Trophoblast cell (in vitro differentiated cells and primary cell): ENCODE data around the gene COCH.
A peak's percentile ranks its signal among the peaks of the same experiment; 100 is the strongest.

Experiments used
- DNase-seq, 2 donors: peaks; one replicate each; pipeline ENCODE4 v3.0.0-alpha.2; 2016
- H2AFZ ChIP-seq: 2 replicates; pipeline ENCODE4 v1.6.1; 2013; ENCODE audit warnings: low read length, moderate library complexity, mild to moderate bottlenecking; ENCODE audit not compliant: insufficient read depth, poor library complexity
- H2AK5ac ChIP-seq: 2 replicates; pipeline ENCODE4 v1.6.1; 2013; ENCODE audit warnings: mild to moderate bottlenecking, low read length
- H2BK120ac ChIP-seq: 2 replicates; pipeline ENCODE4 v1.6.1; 2013; ENCODE audit warnings: low read length, mild to moderate bottlenecking, moderate library complexity; ENCODE audit not compliant: insufficient read depth, poor library complexity
- H2BK12ac ChIP-seq: 2 replicates; pipeline ENCODE4 v1.6.1; 2013; ENCODE audit warnings: mild to moderate bottlenecking, low read length, moderate library complexity
- H2BK5ac ChIP-seq: 2 replicates; pipeline ENCODE4 v1.6.1; 2013; ENCODE audit warnings: low read length, low read depth, moderate library complexity, mild to moderate bottlenecking; ENCODE audit not compliant: poor library complexity
- H3K14ac ChIP-seq: 2 replicates; pipeline ENCODE4 v1.6.1; 2013; ENCODE audit warnings: mild to moderate bottlenecking, low read length
- H3K18ac ChIP-seq: 2 replicates; pipeline ENCODE4 v1.6.1; 2013; ENCODE audit warnings: mild to moderate bottlenecking, low read length
- H3K23ac ChIP-seq: 2 replicates; pipeline ENCODE4 v1.6.1; 2013; ENCODE audit warnings: low read length
- H3K27ac ChIP-seq: 2 replicates; pipeline ENCODE4 v1.5.1; 2013; ENCODE audit warnings: low read depth, mild to moderate bottlenecking, inconsistent platforms, low read length, moderate library complexity
- H3K27me3 ChIP-seq: 2 replicates; pipeline ENCODE4 v1.6.1; 2013; ENCODE audit warnings: inconsistent platforms, mild to moderate bottlenecking, low read length, moderate library complexity; ENCODE audit not compliant: insufficient read depth
- H3K36me3 ChIP-seq, 2 experiments: 1 replicate in 1 of 2; 2 replicates in 1 of 2; pipeline ENCODE4 v1.6.1; 2013; ENCODE audit warnings: low read length in 2 of 2, mild to moderate bottlenecking in 2 of 2, moderate library complexity in 1 of 2; ENCODE audit not compliant: insufficient read depth in 2 of 2, control insufficient read depth in 1 of 2
- H3K4ac ChIP-seq: 2 replicates; pipeline ENCODE4 v1.6.1; 2013; ENCODE audit warnings: low read depth, mild to moderate bottlenecking, low read length, moderate library complexity
- H3K4me1 ChIP-seq, 2 experiments: 1 replicate in 1 of 2; 2 replicates in 1 of 2; pipeline ENCODE4 v1.6.1; 2013; ENCODE audit warnings: low read length in 2 of 2, mild to moderate bottlenecking in 2 of 2, moderate library complexity in 1 of 2; ENCODE audit not compliant: insufficient read depth in 2 of 2, control insufficient read depth in 1 of 2
- H3K4me2 ChIP-seq: 2 replicates; pipeline ENCODE4 v1.6.1; 2013; ENCODE audit warnings: inconsistent platforms, mild to moderate bottlenecking, low read length, moderate library complexity
- H3K4me3 ChIP-seq: 2 replicates; pipeline ENCODE4 v1.5.1; 2013; ENCODE audit warnings: mild to moderate bottlenecking, low read depth, low read length, inconsistent platforms
- H3K79me1 ChIP-seq: one replicate; pipeline ENCODE4 v1.6.1; 2013; ENCODE audit warnings: low read length
- H3K79me2 ChIP-seq: 2 replicates; pipeline ENCODE4 v1.6.1; 2013; ENCODE audit warnings: low read length, mild to moderate bottlenecking; ENCODE audit not compliant: control insufficient read depth, insufficient read depth, poor library complexity
- H3K9ac ChIP-seq: 2 replicates; pipeline ENCODE4 v1.6.1; 2013; ENCODE audit warnings: mild to moderate bottlenecking, low read length
- H3K9me3 ChIP-seq: 2 replicates; pipeline ENCODE4 v1.6.1; 2013; ENCODE audit warnings: low read depth, mild to moderate bottlenecking, control low read depth, inconsistent platforms, low read length; ENCODE audit not compliant: insufficient read depth
- H4K12ac ChIP-seq: 2 replicates; pipeline ENCODE4 v1.6.1; 2013; ENCODE audit warnings: low read depth, mild to moderate bottlenecking, low read length, moderate library complexity
- H4K8ac ChIP-seq: 2 replicates; pipeline ENCODE4 v1.6.1; 2013; ENCODE audit warnings: low read depth, mild to moderate bottlenecking, low read length, moderate library complexity
- H4K91ac ChIP-seq: one replicate; pipeline ENCODE4 v1.6.1; 2013; ENCODE audit warnings: low read depth, mild to moderate bottlenecking, low read length, moderate library complexity
- WGBS: extraction: QIAGEN DNeasy Blood & Tissue Kit; methylation state at CpG from one replicate; pipeline ENCODE4 v1.1.7; 2013; ENCODE audit warnings: missing lambda C conversion rate; ENCODE audit not compliant: insufficient read length, insufficient coverage; ENCODE audit errors: extremely low coverage; 5-methylcytosine and 5-hydroxymethylcytosine counted together

Gene COCH

DNA sequence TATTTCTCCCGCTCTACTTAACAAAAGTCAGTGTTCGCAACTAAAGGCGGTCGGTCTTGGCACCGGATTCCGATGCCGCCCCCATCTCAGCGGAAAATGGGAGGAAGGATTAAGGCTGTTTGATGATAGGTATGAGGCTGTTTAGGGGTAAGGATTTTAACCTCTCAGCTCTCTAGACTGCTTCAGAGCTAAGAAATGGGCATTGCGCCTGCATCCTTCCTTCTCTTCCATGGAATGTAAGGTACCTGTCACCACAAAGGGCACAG, 1.4 kb downstream of the COCH start:
- Histone ChIP-seq H4K12ac (no peak overlapping the region), H3K23ac (peak overlapping the region; percentile 28), H3K4ac (no peak overlapping the region), H3K9me3 (peaks cover 2% of the 10 kb centered on the region), H2AFZ (no peak overlapping the region), H3K9ac (no peak overlapping the region), H2BK12ac (no peak overlapping the region), H2BK5ac (no peak overlapping the region), H3K36me3 (no peaks in the 10 kb centered on the region), H3K4me2 (peak overlapping the region; percentile 95), H4K8ac (no peak overlapping the region), H3K79me1 (no peaks in the 10 kb centered on the region), H4K91ac (no peak overlapping the region), H3K79me2 (no peaks in the 10 kb centered on the region), H3K14ac (no peak overlapping the region), H2BK120ac (no peak overlapping the region), H3K18ac (no peak overlapping the region), H3K4me3 (no peak overlapping the region), H3K27ac (no peak overlapping the region), H3K4me1 (peaks cover 9 to 13% of the 10 kb centered on the region in 2 experiments), H3K27me3 (peaks cover 26% of the 10 kb centered on the region), H2AK5ac (no peak overlapping the region)
- no peak for DNase-seq
- no CpG with 5 or more reads among the region's 9 CpGs for WGBS

DNA sequence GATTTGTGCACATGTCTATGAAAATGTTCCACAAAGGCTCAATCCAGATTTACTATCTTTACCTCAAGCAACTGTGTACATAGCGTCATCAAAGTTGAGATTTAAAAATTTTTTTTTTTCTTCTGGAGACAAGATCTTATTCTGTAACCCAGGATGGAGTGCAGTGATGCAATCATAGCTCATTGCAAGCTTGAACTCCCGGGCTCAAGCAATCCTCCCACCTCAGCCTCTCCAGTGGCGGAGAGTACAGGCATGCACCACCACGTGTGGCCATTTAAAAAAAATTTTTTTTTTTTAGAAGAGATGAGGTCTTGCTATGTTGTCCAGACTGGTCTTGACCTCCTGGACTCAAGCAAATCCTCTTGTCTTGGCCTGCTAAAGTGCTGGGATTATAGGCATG, 2.3 kb downstream of the COCH start:
- Histone ChIP-seq H3K27ac (no peak overlapping the region), H3K4ac (no peak overlapping the region), H3K18ac (no peak overlapping the region), H4K12ac (no peak overlapping the region), H3K4me2 (no peak overlapping the region), H3K27me3 (peaks cover 26% of the 10 kb centered on the region), H3K79me1 (no peaks in the 10 kb centered on the region), H3K79me2 (no peaks in the 10 kb centered on the region), H2BK12ac (no peak overlapping the region), H2AFZ (no peak overlapping the region), H2BK5ac (no peak overlapping the region), H3K36me3 (no peaks in the 10 kb centered on the region), H3K14ac (no peak overlapping the region), H4K8ac (no peak overlapping the region), H3K9ac (no peak overlapping the region), H3K4me1 (peaks cover 9 to 13% of the 10 kb centered on the region in 2 experiments), H2BK120ac (no peak overlapping the region), H4K91ac (no peak overlapping the region), H3K9me3 (peaks cover 2% of the 10 kb centered on the region), H3K4me3 (no peak overlapping the region), H2AK5ac (no peak overlapping the region), H3K23ac (no peak overlapping the region)
- no peak for DNase-seq
- no CpG with 5 or more reads among the region's 4 CpGs for WGBS

DNA sequence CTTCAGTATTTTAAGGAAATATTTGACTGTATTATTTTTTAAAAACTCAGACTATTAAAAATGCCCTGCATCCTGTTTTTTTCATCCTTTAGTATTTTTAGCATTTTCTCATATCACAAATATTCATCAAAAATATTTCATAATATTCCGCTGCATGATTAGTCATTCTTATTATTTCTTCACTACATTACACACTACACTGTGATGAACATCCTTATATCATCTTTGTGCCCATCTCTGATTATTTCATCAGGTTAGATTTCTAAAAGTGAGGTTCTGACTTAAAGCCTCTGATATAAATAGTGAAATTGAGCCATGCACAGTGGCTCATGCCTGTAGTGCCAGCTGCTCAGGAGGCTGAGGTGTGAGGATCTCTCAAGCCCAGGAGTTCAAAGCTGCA, 8.1 kb downstream of the COCH start:
- Histone ChIP-seq H2BK12ac (no peak overlapping the region), H3K9me3 (no peaks in the 10 kb centered on the region), H3K23ac (no peak overlapping the region), H4K91ac (no peak overlapping the region), H4K8ac (no peak overlapping the region), H3K79me1 (no peaks in the 10 kb centered on the region), H2BK5ac (no peak overlapping the region), H3K14ac (no peak overlapping the region), H2AFZ (no peak overlapping the region), H3K9ac (no peak overlapping the region), H3K4me3 (no peak overlapping the region), H3K36me3 (no peaks in the 10 kb centered on the region), H2AK5ac (no peak overlapping the region), H3K4me1 (no peaks in the 10 kb centered on the region), H3K4ac (no peak overlapping the region), H3K4me2 (no peak overlapping the region), H3K27me3 (no peaks in the 10 kb centered on the region), H3K27ac (no peak overlapping the region), H4K12ac (no peak overlapping the region), H3K79me2 (no peaks in the 10 kb centered on the region), H2BK120ac (no peak overlapping the region), H3K18ac (no peak overlapping the region)
- peak in 1 of 2 donors; percentile 9 for DNase-seq
- 63% methylated on average over 1 of the region's 1 CpG for WGBS

DNA sequence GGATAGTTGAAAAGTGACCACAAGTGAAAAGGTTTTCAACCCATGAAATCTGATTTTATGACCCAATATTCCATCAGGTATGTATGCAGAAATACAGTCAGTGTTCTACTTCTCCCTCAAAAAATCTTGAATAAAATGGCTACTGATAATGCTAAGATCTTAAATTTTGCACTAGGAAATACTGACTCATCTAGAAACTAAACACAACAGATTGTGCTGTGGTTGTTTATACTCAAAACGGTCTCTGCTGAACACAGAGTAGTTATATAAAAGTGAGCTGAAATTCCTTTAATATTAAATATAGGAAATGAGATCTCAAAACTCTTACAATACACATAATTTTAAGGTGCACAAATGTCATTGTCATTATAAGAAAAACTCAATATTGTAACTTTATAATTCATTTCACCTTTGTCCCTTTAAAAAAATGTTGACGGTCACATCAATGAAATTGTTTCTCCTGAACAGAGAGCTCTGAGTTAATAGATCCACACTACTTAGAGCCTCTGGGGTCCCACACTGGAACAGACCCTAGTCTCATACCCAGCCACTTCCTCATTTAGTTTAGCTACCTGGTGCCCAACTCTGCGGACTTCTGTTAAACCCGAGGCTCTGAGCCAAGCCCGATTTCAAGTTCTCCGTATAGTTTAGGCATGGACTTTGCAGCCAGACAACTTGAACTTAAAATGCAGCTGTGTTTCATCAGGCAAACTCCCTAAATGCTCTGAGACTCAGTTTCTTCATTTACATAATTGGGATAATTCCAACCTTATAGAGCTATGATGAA, 9.3 kb downstream of the COCH start:
- Histone ChIP-seq H3K27me3 (no peaks in the 10 kb centered on the region), H3K4me3 (no peak overlapping the region), H3K79me1 (no peaks in the 10 kb centered on the region), H3K4me2 (no peak overlapping the region), H3K4ac (no peak overlapping the region), H2AK5ac (no peak overlapping the region), H2BK5ac (no peak overlapping the region), H3K9ac (no peak overlapping the region), H3K79me2 (no peaks in the 10 kb centered on the region), H3K9me3 (no peaks in the 10 kb centered on the region), H3K23ac (no peak overlapping the region), H4K12ac (no peak overlapping the region), H3K36me3 (peaks cover 0 to 2% of the 10 kb centered on the region in 2 experiments), H3K14ac (no peak overlapping the region), H4K8ac (no peak overlapping the region), H3K27ac (no peak overlapping the region), H2BK120ac (no peak overlapping the region), H2BK12ac (no peak overlapping the region), H3K4me1 (no peaks in the 10 kb centered on the region), H3K18ac (no peak overlapping the region), H4K91ac (no peak overlapping the region), H2AFZ (no peak overlapping the region)
- no CpG with 5 or more reads among the region's 6 CpGs for WGBS
- DNase-seq = no peak
